ENCODE data around the gene ZNF365.
A peak's percentile ranks its signal among the peaks of the same experiment; 100 is the strongest.
"Not testable (repeated sequence)": the region's sequence is repeated elsewhere in the genome, so short reads cannot be mapped to it uniquely, and the experiment has no call there.

ZNF365 gene

DNA sequence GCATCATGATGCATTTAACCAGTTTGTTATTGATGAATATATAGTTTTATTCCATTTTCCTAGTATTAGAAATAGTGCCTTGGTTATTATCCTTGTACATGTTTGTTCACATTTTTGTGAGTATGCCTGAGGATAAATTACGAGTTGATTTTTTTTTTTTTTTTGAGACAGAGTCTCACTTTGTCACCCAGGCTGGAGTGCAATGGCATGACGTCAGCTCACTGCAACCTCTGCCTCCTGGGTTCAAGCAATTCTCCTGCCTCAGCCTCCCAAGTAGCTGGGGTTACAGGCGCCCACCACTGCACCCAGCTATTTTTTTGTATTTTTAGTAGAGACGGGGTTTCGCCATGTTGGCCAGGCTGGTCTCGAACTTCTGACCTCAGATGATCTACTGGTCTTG is 4.7 kb downstream of the ZNF365 start:
- DNase-seq, result not testable (repeated sequence)

- DNase-seq, result no peak
These were observed 5.2 kb downstream of the ZNF365 start for GRCh38 chr10:62379394-62379793.

GRCh38 chr10:62380016-62380415 is 5.8 kb downstream of the ZNF365 start:
- DNase-seq, result no peak

- no peak for DNase-seq
These were observed 7.4 kb downstream of the ZNF365 start for GRCh38 chr10:62381385-62382102.

GRCh38 chr10:62382831-62383230 is 8.7 kb downstream of the ZNF365 start:
- no peak for DNase-seq

- peak; percentile 86 for DNase-seq
These were observed 9.9 kb downstream of the ZNF365 start for GRCh38 chr10:62384057-62384446.

- DNase-seq, result no peak
These were observed 10.4 kb downstream of the ZNF365 start for GRCh38 chr10:62384447-62385081.

- no peak for DNase-seq
These were observed 12.5 kb downstream of the ZNF365 start for GRCh38 chr10:62386356-62387320.

DNA sequence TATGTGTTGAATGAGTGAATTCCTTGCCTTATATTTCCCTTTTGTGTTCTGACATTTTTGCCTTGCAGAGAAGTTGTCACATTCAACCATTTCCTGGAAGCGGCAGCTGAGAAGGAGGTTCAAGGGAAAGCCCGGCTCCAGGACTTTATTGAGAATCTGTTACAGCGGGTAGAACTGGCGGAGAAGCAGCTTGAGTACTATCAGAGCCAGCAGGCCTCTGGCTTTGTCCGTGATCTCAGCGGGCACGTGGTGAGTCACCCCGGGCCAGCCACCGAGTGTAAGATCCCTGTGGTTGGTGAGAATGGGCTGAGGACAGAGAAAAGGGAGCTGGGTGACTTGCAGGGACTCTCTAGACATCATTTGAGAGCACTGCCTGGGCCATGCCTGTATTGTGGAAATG is 14.2 kb downstream of the ZNF365 start:
- DNase-seq, result no peak

DNA sequence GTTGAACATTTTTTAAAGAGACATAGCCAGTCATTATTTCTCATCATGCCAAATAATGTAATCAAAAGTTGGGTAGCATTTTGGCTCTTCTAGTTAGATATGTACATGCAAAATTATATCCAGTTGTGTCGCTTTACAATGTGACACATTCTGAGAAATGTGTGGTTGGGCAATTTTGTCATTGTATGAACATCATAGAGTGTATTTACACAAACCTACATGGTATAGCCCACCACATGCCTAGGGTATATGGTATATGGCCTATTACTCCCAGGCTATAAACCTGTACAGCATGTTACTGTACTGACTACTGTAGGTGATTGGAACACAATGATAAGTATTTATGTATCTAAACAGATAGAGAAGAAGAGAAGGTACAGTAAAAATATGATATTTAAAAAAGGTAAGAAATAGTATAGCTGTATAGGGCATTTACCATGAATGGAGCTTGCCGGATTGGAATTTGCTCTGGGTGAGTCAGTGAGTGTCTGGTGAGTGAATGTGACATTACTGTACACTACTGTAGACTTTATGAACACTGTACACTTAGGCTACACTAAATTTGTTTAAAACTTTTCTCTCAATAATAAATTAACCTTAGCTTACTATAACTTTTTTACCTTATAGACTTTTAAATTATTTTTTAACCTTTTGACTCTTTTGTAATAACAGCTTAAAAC is 16.5 kb downstream of the ZNF365 start:
- no peak for DNase-seq

- no peak for DNase-seq
These were observed 19.1 kb downstream of the ZNF365 start for GRCh38 chr10:62393237-62393636.

DNA sequence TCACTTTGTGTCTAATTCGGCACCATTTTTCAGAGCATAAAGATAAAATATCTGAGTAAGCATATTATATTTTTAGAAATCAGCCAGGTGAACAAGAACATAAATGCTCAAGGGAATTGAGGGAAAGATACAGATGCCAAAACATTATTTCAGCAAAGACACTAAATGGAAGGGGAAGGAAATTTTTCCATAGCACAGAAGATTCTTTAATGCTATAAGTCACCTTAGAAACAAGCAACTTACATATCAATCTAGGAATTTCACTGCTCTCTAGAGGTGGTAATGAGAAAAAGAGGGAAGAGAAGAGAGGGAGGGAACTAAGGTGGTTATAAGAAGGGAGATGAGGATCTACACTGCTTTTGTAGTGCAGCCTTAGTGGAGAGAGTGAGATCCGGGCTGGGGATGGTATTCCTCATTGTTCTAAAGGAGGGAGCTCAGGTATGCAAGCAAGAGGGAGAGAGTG is 20.4 kb downstream of the ZNF365 start:
- DNase-seq, result no peak

GRCh38 chr10:62395892-62396291 is 21.7 kb downstream of the ZNF365 start:
- no peak for DNase-seq

DNA sequence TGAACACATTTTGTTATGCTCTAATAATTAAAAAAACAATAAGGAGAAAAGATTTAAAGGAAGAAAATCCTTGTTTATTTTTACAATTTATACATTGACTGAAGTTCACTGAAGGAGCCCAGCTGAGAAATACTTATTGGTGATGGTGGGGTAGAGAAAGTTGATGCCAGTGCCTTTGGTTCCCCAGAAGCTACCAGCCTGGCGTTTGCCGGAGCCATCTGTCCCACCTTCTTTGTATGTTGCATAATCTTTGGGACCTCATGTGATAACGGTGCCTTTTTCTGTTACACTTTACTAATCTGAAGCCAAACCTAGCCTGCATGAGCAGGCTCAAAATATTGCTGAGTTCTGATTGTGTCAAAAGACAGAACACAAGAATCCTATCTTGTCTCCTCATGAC is 22.7 kb downstream of the ZNF365 start:
- no peak for DNase-seq

- DNase-seq, result no peak
These were observed 25.0 kb downstream of the ZNF365 start for GRCh38 chr10:62399211-62399610.

- no peak for DNase-seq
These were observed 28.3 kb downstream of the ZNF365 start for GRCh38 chr10:62402508-62402907.

DNA sequence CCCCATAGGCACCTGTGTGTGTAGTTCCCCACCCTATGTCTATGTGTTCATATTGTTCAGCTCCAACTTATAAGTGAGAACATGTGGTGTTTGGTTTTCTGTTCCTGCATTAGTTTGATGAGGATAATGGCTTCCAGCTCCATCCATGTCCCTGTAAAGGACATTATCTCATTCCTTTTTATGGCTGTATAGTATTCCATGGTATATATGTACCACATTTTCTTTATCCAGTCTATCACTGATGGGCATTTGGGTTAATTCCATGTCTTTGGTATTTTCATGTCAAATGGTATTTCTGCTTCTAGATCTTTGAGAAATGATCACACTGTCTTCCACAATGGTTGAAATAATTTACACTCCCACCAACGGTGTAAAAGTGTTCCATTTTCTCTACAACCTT is 36.4 kb downstream of the ZNF365 start:
- not testable (repeated sequence) for DNase-seq

- DNase-seq, result not testable (repeated sequence)
These were observed 36.8 kb downstream of the ZNF365 start for GRCh38 chr10:62410934-62411333.

DNA sequence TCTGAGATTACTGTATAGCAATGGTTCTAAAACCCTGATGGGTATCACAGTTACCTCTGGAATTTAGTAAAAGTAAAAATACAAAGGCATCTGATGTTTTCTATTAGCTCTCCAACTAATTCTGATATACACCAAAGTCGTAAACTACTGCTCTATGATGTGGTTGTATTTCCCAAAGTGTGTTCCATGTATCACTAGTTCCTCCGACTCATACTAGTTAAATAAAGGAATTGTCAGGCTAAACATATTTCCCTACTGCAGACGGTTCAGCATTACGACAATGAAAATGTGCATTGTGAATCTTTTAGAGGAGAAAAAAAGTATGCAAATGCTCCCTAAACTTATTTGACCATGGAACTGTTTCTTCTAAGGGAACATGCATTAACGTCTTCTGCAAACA is 38.9 kb downstream of the ZNF365 start:
- DNase-seq, result no peak

GRCh38 chr10:62413652-62414051 is 39.5 kb downstream of the ZNF365 start:
- DNase-seq, result no peak

GRCh38 chr10:62414359-62414758 is 40.2 kb downstream of the ZNF365 start:
- no peak for DNase-seq

GRCh38 chr10:62422068-62422590 is 48.0 kb downstream of the ZNF365 start:
- no peak for DNase-seq

- DNase-seq, result peak; percentile 27
These were observed 49.9 kb downstream of the ZNF365 start for GRCh38 chr10:62424026-62424425.

Measured in CD4-positive, alpha-beta T cell treated with Interleukin-17A for 1 hour (primary cell).